SHP77 (cell line): ENCODE data around the gene NIBAN1.
"Not testable (repeated sequence)": the region's sequence is repeated elsewhere in the genome, so short reads cannot be mapped to it uniquely, and the experiment has no call there.

Source experiments
- DNase-seq, 2 experiments: peaks; one replicate each; lab custom pipeline; 2025; lab: John Stamatoyannopoulos, UW

The NIBAN1 gene

GRCh38 chr1:184974056-184974836 lies at the start of gene NIBAN1:
TSS of gene NIBAN1 (minus strand) at chr1:184974508. CDS start at chr1:184974356, 152 bp downstream.
- DNase-seq: no peak

- no peak for DNase-seq
Observed at GRCh38 chr1:185017966-185018365, 43.7 kb upstream of the NIBAN1 start.

GRCh38 chr1:185017338-185017737 lies 43.0 kb upstream of the NIBAN1 start:
- no peak for DNase-seq

GRCh38 chr1:185016880-185017279 lies 42.6 kb upstream of the NIBAN1 start:
- no peak for DNase-seq

- no peak for DNase-seq
Observed at GRCh38 chr1:185015631-185016030, 41.3 kb upstream of the NIBAN1 start.

GRCh38 chr1:185014941-185015340 lies 40.6 kb upstream of the NIBAN1 start:
- DNase-seq: no peak

GRCh38 chr1:185010361-185010760 lies 36.1 kb upstream of the NIBAN1 start:
- no peak for DNase-seq

GRCh38 chr1:185008838-185009237 lies 34.5 kb upstream of the NIBAN1 start:
- no peak for DNase-seq

GRCh38 chr1:185001312-185001880 lies 27.1 kb upstream of the NIBAN1 start:
- not testable (repeated sequence) for DNase-seq

- DNase-seq: not testable (repeated sequence)
Observed at GRCh38 chr1:184999974-185000373, 25.7 kb upstream of the NIBAN1 start.

- DNase-seq: no peak
Observed at GRCh38 chr1:184994301-184994700, 20.0 kb upstream of the NIBAN1 start.

GRCh38 chr1:184992271-184992670 lies 18.0 kb upstream of the NIBAN1 start:
- no peak for DNase-seq

GRCh38 chr1:184990204-184990603 lies 15.9 kb upstream of the NIBAN1 start:
- no peak for DNase-seq

GRCh38 chr1:184988506-184988905 lies 14.2 kb upstream of the NIBAN1 start:
- no peak for DNase-seq

GRCh38 chr1:184987696-184988095 lies 13.4 kb upstream of the NIBAN1 start:
- DNase-seq: no peak

- no peak for DNase-seq
Observed at GRCh38 chr1:184986250-184986649, 11.9 kb upstream of the NIBAN1 start.

- DNase-seq: peak; percentile 50 to 52
Observed at GRCh38 chr1:184982002-184982954, 8.0 kb upstream of the NIBAN1 start.

GRCh38 chr1:184980726-184981125 lies 6.4 kb upstream of the NIBAN1 start:
- DNase-seq: no peak

- no peak for DNase-seq
Observed at GRCh38 chr1:184975208-184975870, 1.0 kb upstream of the NIBAN1 start.

- no peak for DNase-seq
Observed at GRCh38 chr1:184974837-184975115, 468 bp upstream of the NIBAN1 start.

- no peak for DNase-seq
Observed at GRCh38 chr1:184973272-184974055, 844 bp downstream of the NIBAN1 start.
